HepG2 (cell line): Measurements from ENCODE around the gene PPP4C. TPM values are rescaled to one million over a fixed set of nuclear protein-coding genes. Genes with fewer than 3 reads are reported as not detected.

ENCODE experiments used
- CBFB ChIP-seq: sonication (generic); formaldehyde crosslinking; IDR thresholded peaks from 2 replicates; pipeline ENCODE4 v1.4.0; 2020; ENCODE audit warnings: missing genetic modification reagents
- JUND ChIP-seq: sonication (generic); formaldehyde crosslinking; IDR thresholded peaks from 2 replicates; pipeline ENCODE4 v1.8.0; 2022; ENCODE audit warnings: mild to moderate bottlenecking, missing genetic modification reagents
- MYNN ChIP-seq: sonication (generic); formaldehyde crosslinking; IDR thresholded peaks from 2 replicates; pipeline ENCODE4 v1.4.0; 2020; ENCODE audit warnings: mild to moderate bottlenecking, low read depth, missing genetic modification reagents
- NKX3-1 ChIP-seq: sonication (generic); formaldehyde crosslinking; IDR thresholded peaks from 2 replicates; pipeline ENCODE4 v1.5.0; 2020; ENCODE audit warnings: missing genetic modification reagents
- PHF21A ChIP-seq: sonication (generic); formaldehyde crosslinking; IDR thresholded peaks from 2 replicates; pipeline ENCODE4 v1.5.0; 2020; ENCODE audit warnings: mild to moderate bottlenecking, missing genetic modification reagents
- SALL1 ChIP-seq: sonication (generic); formaldehyde crosslinking; IDR thresholded peaks from 2 replicates; pipeline ENCODE4 v1.8.0; 2022; ENCODE audit warnings: mild to moderate bottlenecking, missing genetic modification reagents
- ZBTB3 ChIP-seq: sonication (generic); formaldehyde crosslinking; IDR thresholded peaks from 2 replicates; pipeline ENCODE4 v1.4.0; 2020; ENCODE audit warnings: low read depth, mild to moderate bottlenecking, moderate library complexity, missing genetic modification reagents, borderline replicate concordance
- ZC3H4 ChIP-seq: sonication (generic); formaldehyde crosslinking; IDR thresholded peaks from 2 replicates; pipeline ENCODE4 v1.4.0; 2020; ENCODE audit warnings: missing genetic modification reagents, borderline replicate concordance
- ZFP36L1 ChIP-seq: sonication (generic); formaldehyde crosslinking; IDR thresholded peaks from 2 replicates; pipeline ENCODE4 v1.8.0; 2022; ENCODE audit warnings: mild to moderate bottlenecking, missing genetic modification reagents, moderate library complexity
- ZNF274 ChIP-seq: sonication (generic); formaldehyde crosslinking; IDR thresholded peaks from 2 replicates; pipeline ENCODE4 v1.5.1; 2020; ENCODE audit warnings: mild to moderate bottlenecking, missing genetic modification reagents
- ZNF598 ChIP-seq: sonication (generic); formaldehyde crosslinking; IDR thresholded peaks from 2 replicates; pipeline ENCODE4 v1.5.1; 2020; ENCODE audit warnings: mild to moderate bottlenecking, missing genetic modification reagents, borderline replicate concordance
- ZSCAN31 ChIP-seq: sonication (generic); formaldehyde crosslinking; IDR thresholded peaks from 2 replicates; pipeline ENCODE4 v1.5.0; 2020; ENCODE audit warnings: low read depth, mild to moderate bottlenecking, missing genetic modification reagents
- polyA plus RNA-seq, 8 experiments: library from polyadenylated mRNA; depleted of rRNA in 3 of 8; stranded (reverse) in 7 of 8; unstranded in 1 of 8; fragments of >200 nt; fragmentation: Illumina TruSeq in 4 of 8; extraction: Trizol in 4 of 8; gene quantifications; 2 replicates each; pipeline versions ENCODE4 v1.2.1 to v1.2.3, GENCODE V29; 2011 to 2016; ENCODE audit warnings: low read depth in 4 of 8, missing spikeins in 1 of 8, mixed read lengths in 1 of 8; ENCODE audit not compliant: insufficient read depth in 1 of 8
- total RNA-seq, 5 experiments: library from RNA; depleted of rRNA; stranded (reverse); fragments of >200 nt; fragmentation: Illumina TruSeq; extraction: Trizol; gene quantifications; 2 replicates each; pipeline ENCODE4 v1.2.3, GENCODE V29; 2016; ENCODE audit warnings: low read depth in 1 of 5
- TF ChIP-seq, protein P1 (sequence below): sonication (generic); formaldehyde crosslinking; IDR thresholded peaks from 2 replicates; pipeline ENCODE4 v1.5.0; 2020; ENCODE audit warnings: mild to moderate bottlenecking, missing genetic modification reagents, borderline replicate concordance
- TF ChIP-seq, protein P2 (sequence below): sonication (generic); formaldehyde crosslinking; IDR thresholded peaks from 2 replicates; pipeline ENCODE4 v1.4.0; 2020; ENCODE audit warnings: missing genetic modification reagents
- TF ChIP-seq, protein P3 (sequence below): sonication (generic); formaldehyde crosslinking; IDR thresholded peaks from 2 replicates; pipeline ENCODE4 v1.4.0; 2020; ENCODE audit warnings: missing genetic modification reagents
- TF ChIP-seq, protein P4 (sequence below): sonication (generic); formaldehyde crosslinking; IDR thresholded peaks from 2 replicates; pipeline ENCODE4 v1.5.1; 2020; ENCODE audit warnings: missing genetic modification reagents, mild to moderate bottlenecking, borderline replicate concordance
- TF ChIP-seq, protein P5 (sequence below): sonication (generic); formaldehyde crosslinking; IDR thresholded peaks from 2 replicates; pipeline ENCODE4 v1.4.0; 2020; ENCODE audit warnings: mild to moderate bottlenecking, missing genetic modification reagents

Gene PPP4C
- total and polyA plus RNA-seq, 2 of the 13 experiments (the other 11 are each of a cell fraction or from before 2014, with no cell fraction given) = 176 to 220 TPM

DNA sequence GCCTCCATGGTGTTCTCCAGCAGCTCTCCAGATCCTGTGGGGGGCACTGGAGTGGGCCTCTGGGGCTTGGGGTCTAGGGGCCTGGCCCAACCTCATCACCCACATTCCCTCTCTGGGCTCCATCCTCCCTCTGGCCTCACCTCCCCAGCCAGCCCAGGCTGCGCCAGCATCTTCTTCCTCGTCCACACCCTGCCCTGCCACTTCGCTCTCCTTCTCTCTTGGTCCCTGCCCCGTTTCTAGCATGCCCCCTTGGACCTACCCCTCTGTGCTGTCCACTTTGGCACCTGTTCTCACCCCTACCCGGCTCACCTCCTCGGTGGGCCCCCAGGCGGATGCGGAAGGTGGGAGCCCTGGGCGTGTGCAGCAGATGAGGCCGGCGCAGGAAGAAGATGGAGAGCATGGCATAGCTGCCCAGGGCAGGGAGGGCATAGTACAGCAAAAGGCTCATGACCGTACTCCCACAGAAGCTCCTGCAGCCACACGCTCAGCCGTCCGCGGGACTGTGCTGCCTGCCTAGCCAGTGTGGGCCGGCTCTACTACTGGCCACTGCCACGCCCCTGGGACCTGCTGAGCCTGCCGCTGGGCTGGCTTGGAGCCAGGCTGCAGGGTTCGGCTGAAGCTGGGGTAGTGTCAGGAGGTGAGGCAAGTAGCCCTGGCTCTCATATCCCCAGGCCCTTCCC is 37.4 kb downstream of the PPP4C start, which contains the start of gene GDPD3 (continued):
- TF ChIP-seq, protein P1, sequence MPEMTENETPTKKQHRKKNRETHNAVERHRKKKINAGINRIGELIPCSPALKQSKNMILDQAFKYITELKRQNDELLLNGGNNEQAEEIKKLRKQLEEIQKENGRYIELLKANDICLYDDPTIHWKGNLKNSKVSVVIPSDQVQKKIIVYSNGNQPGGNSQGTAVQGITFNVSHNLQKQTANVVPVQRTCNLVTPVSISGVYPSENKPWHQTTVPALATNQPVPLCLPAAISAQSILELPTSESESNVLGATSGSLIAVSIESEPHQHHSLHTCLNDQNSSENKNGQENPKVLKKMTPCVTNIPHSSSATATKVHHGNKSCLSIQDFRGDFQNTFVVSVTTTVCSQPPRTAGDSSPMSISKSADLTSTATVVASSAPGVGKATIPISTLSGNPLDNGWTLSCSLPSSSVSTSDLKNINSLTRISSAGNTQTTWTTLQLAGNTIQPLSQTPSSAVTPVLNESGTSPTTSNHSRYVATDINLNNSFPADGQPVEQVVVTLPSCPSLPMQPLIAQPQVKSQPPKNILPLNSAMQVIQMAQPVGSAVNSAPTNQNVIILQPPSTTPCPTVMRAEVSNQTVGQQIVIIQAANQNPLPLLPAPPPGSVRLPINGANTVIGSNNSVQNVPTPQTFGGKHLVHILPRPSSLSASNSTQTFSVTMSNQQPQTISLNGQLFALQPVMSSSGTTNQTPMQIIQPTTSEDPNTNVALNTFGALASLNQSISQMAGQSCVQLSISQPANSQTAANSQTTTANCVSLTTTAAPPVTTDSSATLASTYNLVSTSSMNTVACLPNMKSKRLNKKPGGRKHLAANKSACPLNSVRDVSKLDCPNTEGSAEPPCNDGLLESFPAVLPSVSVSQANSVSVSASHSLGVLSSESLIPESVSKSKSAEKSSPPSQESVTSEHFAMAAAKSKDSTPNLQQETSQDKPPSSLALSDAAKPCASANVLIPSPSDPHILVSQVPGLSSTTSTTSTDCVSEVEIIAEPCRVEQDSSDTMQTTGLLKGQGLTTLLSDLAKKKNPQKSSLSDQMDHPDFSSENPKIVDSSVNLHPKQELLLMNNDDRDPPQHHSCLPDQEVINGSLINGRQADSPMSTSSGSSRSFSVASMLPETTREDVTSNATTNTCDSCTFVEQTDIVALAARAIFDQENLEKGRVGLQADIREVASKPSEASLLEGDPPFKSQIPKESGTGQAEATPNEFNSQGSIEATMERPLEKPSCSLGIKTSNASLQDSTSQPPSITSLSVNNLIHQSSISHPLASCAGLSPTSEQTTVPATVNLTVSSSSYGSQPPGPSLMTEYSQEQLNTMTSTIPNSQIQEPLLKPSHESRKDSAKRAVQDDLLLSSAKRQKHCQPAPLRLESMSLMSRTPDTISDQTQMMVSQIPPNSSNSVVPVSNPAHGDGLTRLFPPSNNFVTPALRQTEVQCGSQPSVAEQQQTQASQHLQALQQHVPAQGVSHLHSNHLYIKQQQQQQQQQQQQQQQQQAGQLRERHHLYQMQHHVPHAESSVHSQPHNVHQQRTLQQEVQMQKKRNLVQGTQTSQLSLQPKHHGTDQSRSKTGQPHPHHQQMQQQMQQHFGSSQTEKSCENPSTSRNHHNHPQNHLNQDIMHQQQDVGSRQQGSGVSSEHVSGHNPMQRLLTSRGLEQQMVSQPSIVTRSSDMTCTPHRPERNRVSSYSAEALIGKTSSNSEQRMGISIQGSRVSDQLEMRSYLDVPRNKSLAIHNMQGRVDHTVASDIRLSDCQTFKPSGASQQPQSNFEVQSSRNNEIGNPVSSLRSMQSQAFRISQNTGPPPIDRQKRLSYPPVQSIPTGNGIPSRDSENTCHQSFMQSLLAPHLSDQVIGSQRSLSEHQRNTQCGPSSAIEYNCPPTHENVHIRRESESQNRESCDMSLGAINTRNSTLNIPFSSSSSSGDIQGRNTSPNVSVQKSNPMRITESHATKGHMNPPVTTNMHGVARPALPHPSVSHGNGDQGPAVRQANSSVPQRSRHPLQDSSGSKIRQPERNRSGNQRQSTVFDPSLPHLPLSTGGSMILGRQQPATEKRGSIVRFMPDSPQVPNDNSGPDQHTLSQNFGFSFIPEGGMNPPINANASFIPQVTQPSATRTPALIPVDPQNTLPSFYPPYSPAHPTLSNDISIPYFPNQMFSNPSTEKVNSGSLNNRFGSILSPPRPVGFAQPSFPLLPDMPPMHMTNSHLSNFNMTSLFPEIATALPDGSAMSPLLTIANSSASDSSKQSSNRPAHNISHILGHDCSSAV (CRISPR knock-in tag) = no peak
- TF ChIP-seq ZSCAN31 (CRISPR knock-in tag) (0 out of 2 replicates have a peak, but pooled peaks have one; percentile 41), ZNF598 (CRISPR knock-in tag) (no peak), ZC3H4 (CRISPR knock-in tag) (no peak), ZBTB3 (CRISPR knock-in tag) (no peak), PHF21A (CRISPR knock-in tag) (no peak), ZNF274 (CRISPR knock-in tag) (no peak), SALL1 (no peak), ZFP36L1 (CRISPR knock-in tag) (no peak), NKX3-1 (CRISPR knock-in tag) (no peak), JUND (CRISPR knock-in tag) (no peak), CBFB (0 out of 2 replicates have a peak, but pooled peaks have one; percentile 8), MYNN (no peak)
- TF ChIP-seq, protein P2, sequence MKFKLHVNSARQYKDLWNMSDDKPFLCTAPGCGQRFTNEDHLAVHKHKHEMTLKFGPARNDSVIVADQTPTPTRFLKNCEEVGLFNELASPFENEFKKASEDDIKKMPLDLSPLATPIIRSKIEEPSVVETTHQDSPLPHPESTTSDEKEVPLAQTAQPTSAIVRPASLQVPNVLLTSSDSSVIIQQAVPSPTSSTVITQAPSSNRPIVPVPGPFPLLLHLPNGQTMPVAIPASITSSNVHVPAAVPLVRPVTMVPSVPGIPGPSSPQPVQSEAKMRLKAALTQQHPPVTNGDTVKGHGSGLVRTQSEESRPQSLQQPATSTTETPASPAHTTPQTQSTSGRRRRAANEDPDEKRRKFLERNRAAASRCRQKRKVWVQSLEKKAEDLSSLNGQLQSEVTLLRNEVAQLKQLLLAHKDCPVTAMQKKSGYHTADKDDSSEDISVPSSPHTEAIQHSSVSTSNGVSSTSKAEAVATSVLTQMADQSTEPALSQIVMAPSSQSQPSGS (CRISPR knock-in tag) = no peak
- TF ChIP-seq, protein P3, sequence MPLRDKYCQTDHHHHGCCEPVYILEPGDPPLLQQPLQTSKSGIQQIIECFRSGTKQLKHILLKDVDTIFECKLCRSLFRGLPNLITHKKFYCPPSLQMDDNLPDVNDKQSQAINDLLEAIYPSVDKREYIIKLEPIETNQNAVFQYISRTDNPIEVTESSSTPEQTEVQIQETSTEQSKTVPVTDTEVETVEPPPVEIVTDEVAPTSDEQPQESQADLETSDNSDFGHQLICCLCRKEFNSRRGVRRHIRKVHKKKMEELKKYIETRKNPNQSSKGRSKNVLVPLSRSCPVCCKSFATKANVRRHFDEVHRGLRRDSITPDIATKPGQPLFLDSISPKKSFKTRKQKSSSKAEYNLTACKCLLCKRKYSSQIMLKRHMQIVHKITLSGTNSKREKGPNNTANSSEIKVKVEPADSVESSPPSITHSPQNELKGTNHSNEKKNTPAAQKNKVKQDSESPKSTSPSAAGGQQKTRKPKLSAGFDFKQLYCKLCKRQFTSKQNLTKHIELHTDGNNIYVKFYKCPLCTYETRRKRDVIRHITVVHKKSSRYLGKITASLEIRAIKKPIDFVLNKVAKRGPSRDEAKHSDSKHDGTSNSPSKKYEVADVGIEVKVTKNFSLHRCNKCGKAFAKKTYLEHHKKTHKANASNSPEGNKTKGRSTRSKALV = no peak
- TF ChIP-seq, protein P4, sequence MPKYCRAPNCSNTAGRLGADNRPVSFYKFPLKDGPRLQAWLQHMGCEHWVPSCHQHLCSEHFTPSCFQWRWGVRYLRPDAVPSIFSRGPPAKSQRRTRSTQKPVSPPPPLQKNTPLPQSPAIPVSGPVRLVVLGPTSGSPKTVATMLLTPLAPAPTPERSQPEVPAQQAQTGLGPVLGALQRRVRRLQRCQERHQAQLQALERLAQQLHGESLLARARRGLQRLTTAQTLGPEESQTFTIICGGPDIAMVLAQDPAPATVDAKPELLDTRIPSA = no peak
- TF ChIP-seq, protein P5, sequence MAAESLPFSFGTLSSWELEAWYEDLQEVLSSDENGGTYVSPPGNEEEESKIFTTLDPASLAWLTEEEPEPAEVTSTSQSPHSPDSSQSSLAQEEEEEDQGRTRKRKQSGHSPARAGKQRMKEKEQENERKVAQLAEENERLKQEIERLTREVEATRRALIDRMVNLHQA = no peak
